ENCODE measurements around the gene PPT1.

PPT1 gene

GRCh38 chr1:40032240-40032891 lies 64.7 kb downstream of the PPT1 start:
- in situ Hi-C loops (cut with HindIII; ENCODE audit: low sequenced_read_pairs) = no loop called here

- in situ Hi-C loops (cut with HindIII; ENCODE audit: low sequenced_read_pairs) = no loop called here
Measured at GRCh38 chr1:40030528-40031135, 66.4 kb downstream of the PPT1 start.

DNA sequence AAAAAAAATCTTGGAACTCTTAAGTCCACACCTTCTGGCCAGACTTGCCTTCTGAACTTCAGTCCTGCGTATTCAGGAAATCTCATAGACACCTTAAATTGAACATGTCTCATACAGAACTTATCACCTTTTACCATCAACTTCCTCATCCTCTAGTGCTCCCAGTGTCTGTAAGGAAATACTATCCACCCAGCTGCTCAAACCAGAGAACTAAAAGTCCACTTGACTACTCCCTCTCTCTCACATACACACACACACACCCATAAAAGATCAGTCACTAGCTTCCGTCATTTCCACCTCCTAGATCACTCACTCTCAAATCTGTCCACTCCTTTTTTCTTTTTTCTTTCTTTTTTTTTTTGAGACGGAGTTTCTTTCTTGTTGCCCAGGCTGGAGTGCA lies 67.4 kb downstream of the PPT1 start:
- in situ Hi-C loops (cut with HindIII; ENCODE audit: low sequenced_read_pairs) = no loop called here

DNA sequence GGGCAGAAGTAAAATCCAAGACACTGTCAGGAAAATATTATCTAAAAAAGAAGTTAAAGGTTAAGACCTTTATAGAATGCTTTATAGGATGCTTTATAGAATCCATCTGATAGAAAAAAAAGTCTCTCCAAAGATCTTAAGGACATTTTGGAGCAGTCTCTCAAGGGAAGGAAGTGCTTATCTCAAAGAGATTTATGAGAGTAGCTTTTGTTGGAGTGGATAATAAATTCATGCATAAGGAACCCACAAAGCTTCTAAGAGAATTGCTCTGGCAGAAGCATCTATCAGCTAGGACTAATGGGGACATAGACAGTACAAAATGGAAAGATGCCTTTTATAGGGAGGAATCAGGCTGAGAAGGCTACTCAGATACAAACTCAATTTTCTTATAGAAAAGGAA lies 69.4 kb downstream of the PPT1 start:
- in situ Hi-C loops (cut with HindIII; ENCODE audit: low sequenced_read_pairs) = no loop called here

- in situ Hi-C loops (cut with HindIII; ENCODE audit: low sequenced_read_pairs) = no loop called here
Measured at GRCh38 chr1:40024671-40025070, 72.4 kb downstream of the PPT1 start.

DNA sequence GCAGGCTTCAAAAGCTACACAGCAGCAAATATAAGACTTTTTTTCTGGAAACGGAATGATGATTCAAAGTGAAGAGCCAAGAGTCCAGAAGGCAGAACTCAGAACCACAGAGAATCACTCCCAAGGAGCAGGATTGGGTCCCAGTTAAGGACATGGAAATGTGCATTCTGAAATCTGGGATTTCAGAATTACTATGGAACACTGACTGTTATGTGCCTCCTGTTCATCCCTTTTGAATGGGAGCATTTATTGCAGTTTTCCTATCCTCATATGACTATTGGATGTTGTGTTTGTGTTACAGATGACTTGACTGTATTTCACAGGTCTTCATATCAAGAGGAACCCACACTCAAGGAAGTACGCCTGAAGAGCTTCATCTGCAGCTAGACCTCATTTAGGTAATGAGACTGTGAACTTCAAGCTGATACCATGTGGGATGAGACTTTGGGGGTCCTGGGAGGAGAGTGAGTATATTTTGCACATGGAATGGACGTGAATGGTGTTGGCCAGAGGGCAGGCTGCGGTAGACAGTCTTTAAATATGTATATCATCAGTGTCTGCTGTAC lies 73.6 kb downstream of the PPT1 start:
- in situ Hi-C loops (cut with HindIII; ENCODE audit: low sequenced_read_pairs) = no loop called here

Data from DLD1 (cell line).